Peyer's patch (tissue), 4 donors: ENCODE measurements around the gene SLC66A1. TPM values are rescaled to one million over a fixed set of nuclear protein-coding genes. Genes with fewer than 3 reads are reported as not detected.

Experiments used
- DNase-seq, 3 donors: peaks; one replicate each; pipeline ENCODE4 v3.0.0-alpha.2; 2017 to 2019
- H3K27ac ChIP-seq, 4 donors: fragments of 200-600 bp; sonication (generic); one replicate each; pipeline ENCODE4 v1.5.1; 2016 to 2019
- H3K27me3 ChIP-seq, 2 donors: fragments of 200-600 bp; sonication (generic); one replicate each; pipeline ENCODE4 v1.5.1; 2019
- H3K36me3 ChIP-seq, 3 donors: fragments of 200-600 bp; sonication (generic); one replicate each; pipeline ENCODE4 v1.5.1; 2016 to 2019
- H3K4me1 ChIP-seq, 4 donors: fragments of 200-600 bp; sonication (generic); one replicate each; pipeline ENCODE4 v1.5.1; 2016 to 2019
- H3K4me3 ChIP-seq, 4 donors: fragments of 200-600 bp; sonication (generic); 1 replicate in 3 of 4; 2 replicates in 1 of 4; pipeline ENCODE4 v1.5.1; 2016 to 2019; ENCODE audit warnings: mild to moderate bottlenecking in 1 of 4
- H3K9me3 ChIP-seq, 4 donors: fragments of 200-600 bp; sonication (generic); one replicate each; pipeline ENCODE4 v1.5.1; 2016 to 2019; ENCODE audit warnings: mild to moderate bottlenecking in 1 of 4
- CTCF ChIP-seq, 6 experiments: fragments of 450-650 bp in 4 of 6; fragments of 200-600 bp in 2 of 6; sonication (generic) in 1 of 6; IDR thresholded peaks; one replicate each; pipeline ENCODE4 v1.5.1; 2017 to 2019; ENCODE audit warnings: antibody characterized with exemption in 6 of 6, mild to moderate bottlenecking in 3 of 6, moderate library complexity in 1 of 6
- POLR2A ChIP-seq, 2 donors: fragments of 450-650 bp; IDR thresholded peaks; one replicate each; pipeline ENCODE4 v1.5.1; 2017; ENCODE audit warnings: antibody characterized with exemption in 2 of 2, mild to moderate bottlenecking in 2 of 2, moderate library complexity in 2 of 2
- total RNA-seq, 4 donors: library from RNA; depleted of rRNA; stranded (reverse); fragments of >200 nt; gene quantifications; one replicate each; pipeline ENCODE4 v1.1.0, GENCODE V29; 2016

The SLC66A1 gene
- total RNA-seq, 4 donors from 2014 or later: 19.0 to 76.8 (median 45.0) TPM

GRCh38 chr1:19310061-19310460 is 2.1 kb upstream of the SLC66A1 start:
- Histone ChIP-seq H3K27me3 (no peaks in the 10 kb centered on the region), H3K9me3 (no peaks in the 10 kb centered on the region), H3K27ac (no peak overlapping the region), H3K36me3 (peaks cover 0 to 32% (median 0%) of the 10 kb centered on the region in 3 donors), H3K4me1 (peaks cover 0 to 41% (median 12%) of the 10 kb centered on the region in 4 donors), H3K4me3 (no peak overlapping the region)
- no peak for TF ChIP-seq CTCF (IDR thresholded peaks at IDR 0.05)
- TF ChIP-seq POLR2A (IDR thresholded peaks at IDR 0.05): no peak
- DNase-seq: peak in 1 of 3 donors; percentile 39

GRCh38 chr1:19310720-19311502 is 1.2 kb upstream of the SLC66A1 start:
- Histone ChIP-seq H3K36me3 (peaks cover 0 to 23% (median 0%) of the 10 kb centered on the region in 3 donors), H3K27ac (peak overlapping the region; percentile 84 to 92 (median 88)), H3K4me1 (peaks cover 0 to 49% (median 17%) of the 10 kb centered on the region in 4 donors), H3K27me3 (no peaks in the 10 kb centered on the region), H3K4me3 (peak overlapping the region; percentile 79 to 96 (median 88)), H3K9me3 (no peaks in the 10 kb centered on the region)
- peak in 1 of 3 donors; percentile 56 for DNase-seq
- TF ChIP-seq POLR2A (IDR thresholded peaks at IDR 0.05): peak; percentile 41 to 73
- no peak for TF ChIP-seq CTCF (IDR thresholded peaks at IDR 0.05)

- no peak for TF ChIP-seq CTCF (IDR thresholded peaks at IDR 0.05)
- no peak for TF ChIP-seq POLR2A (IDR thresholded peaks at IDR 0.05)
- peak in 2 of 3 donors; percentile 22 to 64 for DNase-seq
- H3K4me3 ChIP-seq: peak overlapping the region; percentile 79 to 96 (median 88)
- H3K27ac ChIP-seq: peak overlapping the region; percentile 84 to 92 (median 88)
- no peaks in the 10 kb centered on the region for H3K27me3 ChIP-seq
- peaks cover 0 to 49% (median 20%) of the 10 kb centered on the region in 4 donors for H3K4me1 ChIP-seq
- no peaks in the 10 kb centered on the region for H3K9me3 ChIP-seq
- H3K36me3 ChIP-seq: peaks cover 0 to 17% (median 0%) of the 10 kb centered on the region in 3 donors
Observed at GRCh38 chr1:19311503-19311930, 609 bp upstream of the SLC66A1 start.

GRCh38 chr1:19312782-19313635 is 883 bp downstream of the SLC66A1 start:
- Histone ChIP-seq H3K27ac (peak overlapping the region; percentile 84 to 92 (median 88)), H3K36me3 (peaks cover 0 to 2% (median 0%) of the 10 kb centered on the region in 3 donors), H3K4me1 (peaks cover 0 to 43% (median 23%) of the 10 kb centered on the region in 4 donors), H3K9me3 (no peaks in the 10 kb centered on the region), H3K27me3 (no peaks in the 10 kb centered on the region), H3K4me3 (peak overlapping the region; percentile 79 to 96 (median 88))
- peak in 1 of 3 donors; percentile 56 for DNase-seq
- TF ChIP-seq POLR2A (IDR thresholded peaks at IDR 0.05): no peak
- TF ChIP-seq CTCF (IDR thresholded peaks at IDR 0.05): no peak

GRCh38 chr1:19313636-19313959 is 1.5 kb downstream of the SLC66A1 start:
- Histone ChIP-seq H3K27ac (peak overlapping the region in 2 of 4 donors; percentile 36 to 92), H3K9me3 (no peaks in the 10 kb centered on the region), H3K36me3 (peaks cover 0 to 6% (median 0%) of the 10 kb centered on the region in 3 donors), H3K4me3 (no peak overlapping the region), H3K4me1 (peaks cover 0 to 38% (median 23%) of the 10 kb centered on the region in 4 donors), H3K27me3 (no peaks in the 10 kb centered on the region)
- DNase-seq: peak in 1 of 3 donors; percentile 65
- TF ChIP-seq CTCF (IDR thresholded peaks at IDR 0.05) (no peak), POLR2A (IDR thresholded peaks at IDR 0.05) (peak in 1 of 2 donors; percentile 26)
